Stimulated activated naive CD8-positive, alpha-beta T cell treated with anti-CD3 and anti-CD28 coated beads, Interleukin-15, Interleukin-2, amounts not matched to agents 100 U/mL and 50 U/mL, for 24 hours (primary cell): Measurements from ENCODE around the gene SLC24A3.

ENCODE experiments used
- ATAC-seq: fragments of 150-1000 bp; cut with Tn5 transposase; one replicate; pipeline ENCODE4 v1.10.0; 2021
- DNase-seq: peaks from one replicate; pipeline ENCODE4 v3.0.0; 2021

Gene SLC24A3

GRCh38 chr20:19304886-19305415 lies 92.5 kb downstream of the SLC24A3 start:
- no peak for DNase-seq
- no peak for ATAC-seq

DNA sequence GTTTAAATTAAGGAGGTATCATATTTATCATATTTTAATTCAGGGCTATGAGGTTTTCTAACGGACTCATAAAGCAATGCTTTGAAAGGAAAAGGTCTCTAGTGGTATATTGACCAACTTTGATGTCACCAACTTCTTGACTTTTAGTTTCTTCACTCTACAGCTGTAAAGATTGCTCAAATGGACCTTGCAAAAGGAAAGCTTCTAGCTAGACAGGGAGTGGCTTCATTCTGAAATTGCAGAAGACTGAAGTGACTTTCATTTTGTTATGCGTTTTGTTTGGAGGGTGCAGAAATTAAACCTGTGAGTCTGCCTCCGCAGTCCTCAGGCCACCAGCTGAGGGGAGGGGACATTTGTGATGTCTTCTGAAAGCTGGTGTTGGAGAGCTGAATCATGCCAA lies 95.7 kb downstream of the SLC24A3 start:
- DNase-seq: no peak
- no peak for ATAC-seq

DNA sequence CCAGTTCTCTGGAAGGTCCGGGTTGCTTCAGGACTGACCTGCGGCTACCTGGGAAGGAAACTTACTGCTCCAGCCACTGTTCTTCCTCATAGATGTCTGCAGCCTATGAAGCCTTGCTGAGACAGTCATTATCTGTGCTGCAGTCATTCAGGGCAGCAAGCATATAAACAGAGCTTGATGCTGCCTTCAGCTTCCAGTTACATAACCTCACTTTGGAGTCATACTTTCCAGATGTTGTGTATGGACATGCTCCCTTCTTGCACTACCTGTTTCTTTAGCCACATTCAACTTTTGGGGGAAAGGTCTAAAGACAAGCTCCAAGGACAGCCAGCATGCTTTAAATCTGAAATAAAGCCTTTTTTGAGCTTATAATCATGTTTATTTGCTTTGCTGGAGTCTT lies 98.1 kb downstream of the SLC24A3 start:
- DNase-seq (no peak), ATAC-seq (no peak)

GRCh38 chr20:19313342-19314069 lies 101.1 kb downstream of the SLC24A3 start:
- DNase-seq: no peak
- no peak for ATAC-seq

- no peak for ATAC-seq
These were observed 102.2 kb downstream of the SLC24A3 start for GRCh38 chr20:19314621-19315020.

DNA sequence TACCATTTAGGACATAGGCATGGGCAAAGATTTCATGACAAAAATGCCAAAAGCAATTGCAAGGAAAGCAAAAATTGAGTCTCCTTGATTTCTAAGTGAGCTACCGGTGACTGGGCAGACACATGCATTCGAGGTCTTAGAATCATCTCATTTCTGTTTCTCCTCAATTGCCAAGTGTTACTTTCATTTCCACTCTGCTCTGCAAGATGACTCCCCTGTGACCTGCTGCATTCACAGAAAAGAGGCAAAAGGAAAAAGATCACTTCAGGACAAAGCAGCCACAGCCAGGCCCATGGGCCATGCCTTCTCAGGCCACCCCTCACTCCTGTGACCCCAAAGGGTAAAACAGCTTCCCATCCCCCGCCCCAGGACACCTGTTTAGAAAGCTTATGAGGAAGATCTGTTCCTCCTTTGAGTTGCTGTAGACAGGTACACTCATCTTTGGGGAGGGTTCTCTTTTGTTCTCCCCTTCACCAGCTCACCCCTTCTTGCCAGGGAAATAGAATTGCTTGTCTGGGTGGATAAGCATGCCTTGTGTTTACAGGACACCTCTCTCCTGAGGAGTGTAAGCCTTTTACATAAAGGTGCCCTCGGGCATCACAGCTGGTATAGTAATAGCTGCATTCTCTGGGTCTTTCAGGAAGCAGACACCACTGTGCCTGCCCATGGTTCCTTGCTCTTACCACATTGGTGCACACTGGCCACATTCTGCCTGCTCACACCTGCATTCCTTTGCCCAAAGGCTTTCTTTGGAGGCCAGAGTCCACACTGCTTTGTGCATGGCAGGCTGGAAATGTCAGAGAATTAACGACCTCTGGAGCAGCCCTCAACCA lies 105.0 kb downstream of the SLC24A3 start:
- ATAC-seq: no peak
- no peak for DNase-seq

More at GRCh38 chr20:19314621-19315020, 102.2 kb downstream of the SLC24A3 start:
- DNase-seq: no peak

- DNase-seq (no peak), ATAC-seq (no peak)
These were observed 106.2 kb downstream of the SLC24A3 start for GRCh38 chr20:19318610-19319009.

- ATAC-seq: no peak
- no peak for DNase-seq
These were observed 107.6 kb downstream of the SLC24A3 start for GRCh38 chr20:19320005-19320404.

- DNase-seq: no peak
- ATAC-seq: no peak
These were observed 108.7 kb downstream of the SLC24A3 start for GRCh38 chr20:19321176-19321575.

GRCh38 chr20:19322061-19322985 lies 109.9 kb downstream of the SLC24A3 start:
- ATAC-seq: no peak
- no peak for DNase-seq

DNA sequence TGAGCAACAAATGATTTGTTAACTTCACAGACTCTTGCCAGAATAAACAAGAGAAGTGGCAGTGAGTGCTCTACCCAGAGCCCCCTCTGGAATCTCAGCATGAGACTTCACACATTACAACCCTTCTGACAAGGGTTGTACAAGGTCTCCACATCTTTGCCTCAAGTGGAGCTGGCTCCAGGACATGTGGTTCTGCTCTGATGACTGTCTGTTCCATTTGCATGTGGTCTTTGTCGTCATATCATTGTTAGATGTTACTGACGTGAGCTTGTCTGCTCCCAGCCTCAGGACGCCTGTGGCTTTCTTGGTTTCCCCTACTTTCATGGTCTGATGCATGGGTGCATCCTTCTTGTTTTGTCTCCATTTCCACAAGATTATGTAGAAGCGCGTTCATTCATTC lies 115.0 kb downstream of the SLC24A3 start:
- DNase-seq: no peak
- no peak for ATAC-seq

- DNase-seq (no peak), ATAC-seq (no peak)
These were observed 116.2 kb downstream of the SLC24A3 start for GRCh38 chr20:19328676-19329075.

DNA sequence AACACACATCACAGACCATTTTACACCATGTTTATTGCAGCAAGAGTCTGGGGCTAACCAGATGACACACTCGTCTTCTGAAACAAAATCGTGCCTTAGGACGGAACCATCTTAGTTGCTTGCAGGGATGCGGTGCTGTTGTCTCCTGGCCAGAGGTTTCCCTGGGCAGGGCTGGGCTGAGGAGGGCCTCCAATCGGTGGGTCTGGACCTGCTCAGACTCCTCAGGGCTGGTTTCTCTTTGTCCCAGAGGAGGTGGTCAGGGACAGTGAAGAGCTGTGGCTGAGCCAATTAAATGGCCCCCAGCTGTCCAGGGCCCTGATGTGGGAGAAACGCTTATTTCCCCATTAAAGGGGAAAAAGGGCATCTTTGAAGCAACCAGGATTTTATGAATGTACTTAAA lies 117.6 kb downstream of the SLC24A3 start:
- ATAC-seq (no peak), DNase-seq (no peak)

DNA sequence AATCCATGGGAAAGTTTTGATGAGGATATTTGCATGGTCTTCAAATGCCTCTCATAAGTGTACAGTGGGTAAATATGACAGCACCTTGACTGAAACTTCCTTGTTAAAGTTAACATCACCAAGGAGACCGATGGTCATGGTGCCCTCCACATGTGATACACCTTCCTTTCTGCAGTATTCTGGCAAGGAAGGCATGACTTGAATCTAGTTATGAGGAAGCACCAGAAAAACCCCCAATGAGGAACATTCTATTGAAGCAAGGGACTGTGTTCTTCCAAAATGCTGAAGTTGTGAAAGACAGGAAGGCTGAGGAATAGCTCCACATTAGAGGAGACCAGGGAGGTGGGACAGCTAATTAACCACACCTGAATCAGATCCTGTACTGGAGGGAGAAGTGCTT lies 118.3 kb downstream of the SLC24A3 start:
- no peak for DNase-seq
- ATAC-seq: no peak

DNA sequence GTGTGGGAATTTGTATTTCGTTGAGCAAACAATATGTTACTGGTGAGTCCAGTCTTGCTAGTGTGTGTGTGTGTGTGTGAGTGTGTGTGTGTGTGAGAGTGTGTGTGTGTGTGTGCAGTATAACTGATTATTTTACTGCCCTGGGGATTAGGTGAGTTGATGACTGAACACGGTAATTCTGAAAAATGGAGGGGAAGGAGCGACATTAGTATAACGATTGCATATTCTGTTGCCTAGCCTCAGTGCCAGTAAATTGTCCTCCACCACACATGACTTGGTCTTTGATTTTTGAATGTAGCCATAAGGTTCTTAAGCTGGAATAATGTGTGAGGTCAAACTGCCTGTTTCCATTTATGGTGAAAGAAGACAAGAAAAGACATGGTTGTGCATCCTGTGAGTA lies 121.1 kb downstream of the SLC24A3 start:
- ATAC-seq (no peak), DNase-seq (no peak)

DNA sequence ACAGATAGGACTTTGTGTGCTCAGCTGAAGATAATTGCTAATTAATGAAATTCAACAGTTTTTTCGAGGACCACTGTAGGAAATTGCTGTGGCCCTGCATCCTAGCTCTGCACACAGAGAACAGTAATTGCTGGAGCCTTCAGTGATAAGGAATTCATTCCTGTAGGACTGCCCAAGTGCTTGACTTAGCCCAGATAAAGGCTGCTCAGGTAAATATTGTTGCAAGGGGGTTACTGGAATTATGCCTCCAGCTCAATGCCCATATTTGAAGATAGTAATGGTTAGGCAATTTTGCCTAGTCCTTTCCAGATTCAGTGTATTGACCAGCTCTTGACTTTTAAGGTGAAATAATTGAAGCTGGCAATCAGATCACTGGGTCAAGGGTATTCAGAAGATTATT lies 122.9 kb downstream of the SLC24A3 start:
- no peak for ATAC-seq

DNA sequence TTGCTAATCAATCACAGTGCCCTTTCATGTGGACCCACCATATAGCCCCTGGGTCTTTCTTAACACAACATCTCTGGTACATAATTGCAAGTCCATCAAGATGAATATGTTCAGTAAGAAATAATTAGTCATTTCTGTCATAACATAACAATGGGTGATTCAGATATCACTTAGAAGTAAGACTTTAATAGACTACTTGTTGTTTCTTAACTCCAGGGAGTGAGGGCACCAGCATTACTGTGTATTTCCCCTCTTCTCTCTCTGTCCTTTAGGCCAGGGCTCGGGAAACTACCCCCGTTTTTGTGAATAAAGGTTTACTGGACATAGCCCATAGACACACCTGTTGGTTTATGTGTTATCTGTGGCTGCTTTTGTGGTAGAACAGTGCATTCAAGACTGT lies 123.5 kb downstream of the SLC24A3 start:
- DNase-seq: no peak
- no peak for ATAC-seq

More for the DNA sequence above, 122.9 kb downstream of the SLC24A3 start:
- no peak for DNase-seq

DNA sequence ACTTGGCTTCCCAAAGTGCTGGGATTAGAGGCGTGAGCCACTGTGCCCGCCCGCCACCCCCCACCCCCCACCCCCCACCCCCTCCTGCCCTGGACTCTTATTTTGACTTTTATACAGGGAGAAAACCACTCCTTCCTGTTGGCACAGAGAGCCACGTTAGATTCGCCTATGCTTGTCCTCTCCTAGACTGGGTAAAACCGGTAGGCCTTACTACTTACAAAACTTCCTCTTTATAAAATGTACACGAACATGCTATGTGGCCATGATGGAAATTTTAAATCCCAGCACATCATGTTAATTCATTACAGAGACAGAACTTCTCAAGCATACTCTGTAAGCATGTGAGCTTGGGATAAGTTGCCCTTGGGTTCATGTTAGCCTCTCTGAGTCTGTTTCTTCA lies 124.2 kb downstream of the SLC24A3 start:
- DNase-seq (no peak), ATAC-seq (no peak)

GRCh38 chr20:19338380-19338779 lies 125.9 kb downstream of the SLC24A3 start:
- DNase-seq (no peak), ATAC-seq (no peak)

DNA sequence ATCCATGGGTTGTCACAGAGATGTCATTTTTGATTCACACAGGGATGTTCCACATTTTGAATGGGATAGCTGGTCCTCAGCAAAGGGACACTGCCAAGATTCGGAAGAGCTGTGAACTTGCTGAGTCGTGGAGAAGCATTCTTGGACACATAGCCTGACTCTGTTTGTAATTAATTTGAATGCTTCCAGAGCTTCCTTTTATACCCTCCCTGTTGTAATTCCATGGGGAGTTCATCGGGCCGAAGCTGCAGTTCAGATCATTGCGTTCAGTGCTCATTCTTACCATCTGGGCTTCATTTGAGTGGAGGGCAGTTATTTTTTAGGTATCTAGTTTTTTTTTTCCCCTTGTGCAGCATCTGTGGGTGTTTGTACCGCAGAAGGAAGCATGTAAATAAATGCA lies 126.5 kb downstream of the SLC24A3 start:
- no peak for ATAC-seq
- no peak for DNase-seq

GRCh38 chr20:19341348-19342053 lies 129.1 kb downstream of the SLC24A3 start:
- no peak for ATAC-seq
- no peak for DNase-seq

DNA sequence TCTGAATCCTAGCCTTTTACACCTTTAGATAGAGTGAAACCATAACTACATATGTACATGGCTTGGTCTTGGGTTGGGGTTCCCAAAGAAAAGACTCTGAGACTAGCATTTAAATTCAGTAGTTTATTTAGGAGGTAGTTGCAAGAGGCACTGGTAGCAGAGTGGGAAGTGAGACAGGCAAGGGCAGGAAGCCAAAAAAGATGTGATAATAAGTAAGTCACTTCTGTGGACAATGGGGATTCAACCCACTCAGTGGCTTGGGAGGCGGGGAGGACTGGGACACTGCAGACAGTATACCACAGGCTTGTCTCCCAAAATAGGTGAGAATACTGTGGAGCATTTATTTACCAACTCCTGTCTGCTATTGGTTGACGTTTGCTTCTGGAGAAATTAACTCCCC lies 131.9 kb downstream of the SLC24A3 start:
- ATAC-seq (no peak), DNase-seq (no peak)
